GM18507 (cell line): ENCODE data around the gene ACKR3.

Experiments
- DNase-seq: peaks from one replicate; pipeline ENCODE4 v3.0.0; 2011; ENCODE audit warnings: low read depth; ENCODE audit not compliant: insufficient read length; ENCODE audit errors: extremely low spot score
- FAIRE-seq: peaks from 2 replicates; lab custom pipeline; 2011; peaks lifted over from hg19 to GRCh38; lab: Jason Lieb, UNC

The ACKR3 gene

DNA sequence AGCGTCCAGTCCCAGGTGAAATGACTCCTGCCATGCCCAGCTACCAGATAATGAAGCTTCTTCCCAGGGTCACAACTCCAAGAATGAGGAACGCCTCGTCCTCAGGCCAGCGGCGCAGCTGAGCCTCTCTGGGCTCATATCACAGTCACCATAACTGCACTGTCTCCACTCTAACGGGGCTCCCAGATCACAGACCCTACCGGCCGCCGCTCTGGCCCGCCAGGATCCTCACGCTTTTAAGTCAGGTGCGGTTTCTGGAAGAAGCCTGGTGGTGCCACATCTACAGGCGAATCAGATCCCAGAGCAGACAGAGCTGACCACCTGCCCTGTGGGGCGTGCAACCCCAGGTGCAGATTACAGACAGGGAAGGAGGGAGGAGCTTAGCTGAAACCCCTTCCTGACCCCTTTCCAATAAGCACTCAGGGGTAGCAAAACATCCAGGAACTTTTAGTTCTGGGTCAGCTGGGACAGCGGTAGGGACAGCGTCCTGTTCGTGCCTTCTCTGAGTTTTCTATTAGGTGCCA lies 3.7 kb upstream of the ACKR3 start:
- no peak for FAIRE-seq
- DNase-seq = no peak

DNA sequence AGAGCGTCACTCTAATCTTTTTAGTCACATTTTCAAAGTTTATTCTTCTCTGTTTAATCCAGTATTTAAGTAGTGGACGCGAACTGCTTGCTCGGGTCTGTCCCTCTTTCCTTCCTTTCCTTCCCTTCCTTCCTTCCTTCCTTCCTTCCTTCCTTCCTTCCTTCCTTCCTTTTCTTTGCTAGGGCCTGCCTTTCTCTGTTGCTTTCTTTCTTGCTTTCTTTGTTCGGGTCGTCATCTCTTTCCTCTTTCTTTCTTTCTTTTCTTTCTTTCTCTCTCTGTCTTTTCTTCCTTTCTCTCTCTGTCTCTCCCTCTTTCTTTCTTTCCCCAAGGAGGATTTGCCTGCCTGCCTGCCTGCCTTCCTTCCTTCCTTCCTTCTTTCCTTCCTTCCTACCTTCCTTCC lies 3.0 kb upstream of the ACKR3 start:
- FAIRE-seq (no peak), DNase-seq (no peak)

DNA sequence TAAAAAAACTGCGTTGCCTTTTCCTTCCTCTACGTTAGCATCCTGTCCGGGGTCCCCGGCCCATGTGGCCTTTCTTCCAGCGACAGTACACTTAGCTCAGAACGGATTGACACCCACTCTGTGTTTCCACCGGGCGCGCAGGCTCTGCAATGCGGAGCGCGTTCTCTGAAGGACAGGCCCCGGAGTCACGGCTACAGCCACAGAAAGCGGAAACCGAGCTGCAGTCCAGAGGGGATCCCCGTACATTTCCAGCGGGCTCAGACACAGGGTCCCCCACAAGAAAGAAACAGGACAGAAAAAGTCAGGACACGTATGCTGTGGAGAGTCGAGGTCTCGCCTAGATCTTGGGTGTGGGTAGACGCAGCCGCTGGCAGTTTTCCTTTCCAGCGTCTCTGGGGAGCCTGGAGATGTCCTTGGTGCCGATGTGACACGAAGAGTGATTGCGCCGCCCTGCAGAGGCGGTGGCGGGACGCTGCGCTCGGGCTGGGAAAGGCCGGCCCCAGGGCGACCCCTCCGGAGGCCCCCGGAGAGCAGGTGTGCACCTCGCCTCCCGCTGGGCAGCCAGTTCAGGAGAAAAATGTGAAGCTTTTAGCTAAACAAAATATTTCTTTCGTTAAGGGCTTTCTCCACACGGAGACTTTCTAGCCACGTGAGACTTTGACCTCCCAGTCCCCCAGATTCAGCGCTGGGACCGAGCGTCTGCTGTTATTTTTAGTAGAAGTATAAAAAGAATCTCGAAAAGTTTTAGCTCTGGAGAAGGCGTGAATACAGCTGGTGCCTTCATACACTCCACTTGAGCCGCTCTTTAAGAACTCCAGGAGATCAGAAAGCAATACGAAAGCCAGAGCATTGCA lies 1.3 kb upstream of the ACKR3 start:
- FAIRE-seq (peak; percentile 89), DNase-seq (no peak)

DNA sequence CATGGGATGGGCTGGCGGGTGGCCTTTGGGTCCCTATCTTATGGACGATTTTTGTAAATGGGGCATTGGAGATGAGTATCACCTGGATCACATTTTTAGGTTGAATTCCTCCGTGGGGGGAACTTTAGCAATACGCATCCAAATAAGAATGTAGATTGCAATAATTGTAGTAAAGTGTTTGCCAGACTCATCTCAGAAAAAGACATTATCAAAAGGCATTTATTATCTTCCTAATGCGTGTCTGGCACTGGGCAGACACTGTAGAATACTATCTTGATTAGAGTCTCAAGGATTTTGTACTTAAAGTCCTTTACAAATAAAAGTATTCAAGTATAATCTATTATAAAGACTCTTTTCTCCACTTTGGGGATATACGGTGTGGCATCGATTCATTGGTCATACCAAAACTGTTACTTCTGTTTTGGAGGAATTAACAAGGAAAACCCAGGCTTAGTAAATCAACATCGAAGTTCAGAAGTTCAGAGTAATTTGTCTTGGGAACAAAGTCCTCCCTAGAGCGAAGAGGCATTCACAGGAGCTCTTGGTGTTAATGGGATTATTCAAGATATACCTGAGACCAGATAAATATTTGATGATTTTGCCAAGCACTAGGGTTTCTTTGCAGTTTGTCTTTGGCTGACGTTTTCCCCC lies 578 bp upstream of the ACKR3 start:
- FAIRE-seq = no peak
- DNase-seq = no peak

DNA sequence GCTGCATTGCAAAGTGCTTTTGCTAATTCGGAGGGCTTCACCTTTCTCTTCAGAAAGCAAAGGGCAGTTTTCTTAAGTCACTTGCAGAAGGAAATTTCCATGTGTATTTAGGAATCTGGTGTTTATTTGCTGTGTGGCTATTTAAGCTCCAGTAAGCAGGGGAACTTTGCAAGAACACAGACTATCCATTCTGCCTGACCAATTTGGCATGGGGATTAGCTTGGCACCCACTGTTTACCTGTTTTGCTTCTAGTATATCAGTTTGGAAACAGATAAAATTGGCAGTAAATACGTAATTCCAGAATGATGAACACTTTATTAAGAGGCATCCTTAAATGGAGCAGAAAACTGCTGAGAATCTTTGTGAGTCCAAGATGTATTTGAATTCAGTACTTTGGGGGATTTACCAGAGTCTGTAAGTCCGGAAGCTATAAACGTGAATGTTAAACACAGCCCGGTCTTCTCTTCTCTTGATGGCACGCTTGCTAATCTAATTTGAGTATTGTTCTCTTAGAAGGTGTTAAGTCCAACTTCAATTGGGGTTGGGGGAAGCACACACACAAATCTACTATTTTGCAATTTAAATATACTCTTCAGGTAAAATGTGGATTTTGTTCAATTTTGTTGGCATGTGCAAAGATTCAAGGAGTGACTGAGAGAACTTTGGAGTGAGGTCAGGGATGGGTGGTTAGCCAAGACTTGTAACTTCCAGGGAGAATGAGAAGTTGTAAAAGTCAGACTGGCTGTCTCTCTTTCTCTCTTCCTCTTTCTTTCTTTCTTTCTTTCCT lies 650 bp downstream of the ACKR3 start:
- FAIRE-seq = no peak

DNA sequence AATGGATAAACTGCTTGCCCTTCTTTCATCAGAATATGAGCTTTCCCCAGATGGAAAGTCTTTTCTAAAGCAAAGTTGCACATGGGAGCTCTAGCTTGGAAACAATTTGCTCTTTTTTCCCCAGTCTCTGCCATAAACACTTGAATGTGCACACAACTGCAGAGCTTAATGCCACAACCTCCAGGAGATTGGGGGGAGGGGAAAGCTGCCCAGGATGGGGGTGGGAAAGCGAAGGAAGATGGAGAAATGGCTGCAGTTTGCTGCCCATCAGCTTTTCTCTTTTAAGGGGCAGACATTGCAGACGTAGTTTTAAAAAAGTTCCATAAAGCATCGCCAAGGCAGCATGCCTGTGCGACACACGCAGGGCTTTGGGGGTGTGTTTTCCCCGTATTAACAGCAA lies 1.5 kb downstream of the ACKR3 start:
- FAIRE-seq (no peak), DNase-seq (no peak)

More for the DNA sequence above, 650 bp downstream of the ACKR3 start:
- DNase-seq = no peak

DNA sequence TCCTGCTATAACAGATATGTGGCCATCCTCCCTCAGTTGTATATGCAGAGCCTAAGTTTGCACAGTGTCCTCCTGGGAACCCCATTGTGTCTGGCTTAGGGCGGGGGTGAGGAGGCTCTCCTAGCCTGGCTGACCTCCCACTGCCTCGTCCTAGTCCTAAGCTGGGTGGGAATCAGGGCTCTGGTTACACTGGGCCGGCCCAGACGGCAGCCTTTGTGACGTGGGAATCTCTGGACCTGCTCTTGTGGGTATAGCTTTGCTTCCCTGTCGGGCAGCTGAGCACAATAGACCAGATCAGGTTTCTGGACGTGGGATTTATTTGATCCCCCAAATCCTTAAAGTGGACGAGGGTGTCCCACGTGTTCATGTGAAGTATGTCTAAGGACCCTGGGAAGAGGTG lies 2.9 kb downstream of the ACKR3 start:
- no peak for DNase-seq
- FAIRE-seq = no peak

DNA sequence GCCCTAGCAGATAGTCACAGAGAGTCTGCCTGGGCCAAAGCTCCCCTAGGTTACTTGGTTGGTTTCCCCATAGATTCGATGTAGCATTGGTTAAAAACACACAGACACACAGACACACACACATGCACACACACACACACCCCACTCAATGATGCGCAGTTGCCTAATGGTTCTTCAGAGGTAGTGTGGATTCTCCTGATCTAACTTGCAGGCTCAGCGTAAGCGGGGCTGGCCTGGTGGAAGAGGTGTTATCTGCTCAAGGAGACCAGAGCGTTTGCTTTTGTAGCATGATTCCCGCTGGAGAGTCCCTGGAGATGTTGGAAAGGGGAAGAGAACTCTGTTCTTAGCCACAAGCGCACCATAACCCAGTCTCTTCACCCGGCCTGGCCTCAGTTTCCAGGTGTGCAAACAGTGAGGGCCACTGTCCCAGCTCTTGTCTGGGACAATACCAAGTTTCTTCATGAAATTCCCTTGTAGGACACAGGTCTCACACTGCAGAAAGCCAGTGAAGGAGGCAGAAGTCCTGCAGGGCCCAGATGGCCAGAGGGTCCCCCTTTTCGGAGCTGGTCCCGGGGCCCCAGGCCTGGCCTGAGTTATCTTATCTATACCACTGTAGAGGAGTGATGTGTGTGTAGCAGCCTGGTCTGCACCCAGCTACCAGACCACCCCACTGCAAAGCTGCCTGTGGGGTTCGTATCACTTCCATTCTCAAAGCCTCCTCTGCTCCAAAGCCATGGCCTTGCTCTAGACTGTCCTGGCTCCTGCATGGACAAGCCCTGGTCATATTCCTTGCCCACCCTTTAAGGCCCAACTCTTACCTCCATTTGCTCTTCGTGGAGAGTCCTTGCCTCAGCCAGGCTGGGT lies 3.7 kb downstream of the ACKR3 start:
- DNase-seq (no peak), FAIRE-seq (no peak)

DNA sequence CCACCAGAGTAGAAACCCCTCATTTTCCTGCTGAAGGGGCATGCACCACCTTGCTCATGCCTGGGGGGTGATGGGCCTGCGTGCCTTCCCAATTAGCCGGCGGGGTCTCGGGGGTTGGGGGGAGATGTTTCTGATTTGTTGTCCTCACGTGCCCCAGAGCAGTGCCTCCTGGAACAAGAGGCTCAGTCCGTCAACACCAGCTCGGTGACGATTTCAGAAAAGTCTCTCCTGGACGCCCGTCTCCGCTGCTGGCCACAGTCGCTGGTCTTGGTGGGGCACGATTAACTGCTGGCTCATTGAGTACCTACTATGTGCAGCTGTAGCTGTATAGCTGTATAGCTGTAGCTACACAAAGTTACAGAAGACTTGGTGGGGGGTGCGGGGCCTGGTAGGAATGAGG lies 4.4 kb downstream of the ACKR3 start:
- DNase-seq (no peak), FAIRE-seq (no peak)

DNA sequence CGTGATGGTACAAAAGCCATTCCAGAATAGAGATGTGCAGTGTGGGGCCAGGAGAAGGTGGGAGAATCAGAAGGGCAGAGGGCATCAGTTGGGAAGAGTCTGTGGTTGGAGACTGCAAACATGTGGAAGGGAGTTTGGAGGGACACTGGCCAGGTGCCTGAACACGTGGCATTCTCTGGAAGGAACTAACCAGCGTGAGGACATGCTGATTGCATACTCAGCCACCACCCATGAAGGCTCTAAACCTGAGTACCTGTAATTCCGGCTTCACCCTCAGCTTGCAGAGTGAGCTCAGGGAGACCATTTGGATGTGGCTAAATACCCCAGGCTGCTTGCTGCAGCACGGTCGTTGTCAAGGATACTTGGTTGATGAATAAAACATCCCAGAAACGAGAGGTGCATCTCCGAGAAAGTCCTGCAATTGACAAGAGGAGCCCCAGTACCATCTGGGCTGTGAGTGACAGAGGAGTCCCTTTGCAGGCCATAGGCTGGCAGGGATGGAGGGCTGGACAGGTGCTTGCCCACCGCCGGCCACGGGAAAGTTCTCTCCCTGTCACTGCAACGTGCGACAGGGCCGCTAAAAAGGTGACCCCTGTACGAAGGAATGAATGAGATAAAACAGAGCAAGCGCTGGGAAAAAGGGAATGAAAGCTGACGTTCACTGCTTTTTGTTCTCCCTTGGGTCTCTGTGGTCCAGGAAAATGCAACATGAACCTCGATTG lies 5.0 kb downstream of the ACKR3 start:
- no peak for DNase-seq
- FAIRE-seq = no peak

DNA sequence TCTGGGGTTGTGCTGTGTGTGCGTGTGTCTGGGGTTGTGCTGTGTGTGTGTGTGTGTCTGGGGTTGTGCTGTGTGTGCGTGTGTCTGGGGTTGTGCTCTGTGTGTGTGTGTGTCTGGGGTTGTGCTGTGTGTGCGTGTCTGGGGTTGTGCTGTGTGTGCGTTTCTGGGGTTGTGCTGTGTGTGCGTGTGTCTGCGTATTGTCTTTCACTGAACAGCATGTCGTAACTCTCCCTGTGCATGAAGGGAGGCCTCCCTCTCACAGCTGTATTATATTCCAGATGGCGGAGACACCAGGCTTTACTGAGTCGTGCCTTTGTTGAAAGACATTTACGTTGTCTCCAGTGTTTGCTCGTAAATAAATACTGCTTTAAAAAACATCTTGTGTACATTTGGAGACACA lies 5.9 kb downstream of the ACKR3 start:
- DNase-seq = no peak
- no peak for FAIRE-seq

DNA sequence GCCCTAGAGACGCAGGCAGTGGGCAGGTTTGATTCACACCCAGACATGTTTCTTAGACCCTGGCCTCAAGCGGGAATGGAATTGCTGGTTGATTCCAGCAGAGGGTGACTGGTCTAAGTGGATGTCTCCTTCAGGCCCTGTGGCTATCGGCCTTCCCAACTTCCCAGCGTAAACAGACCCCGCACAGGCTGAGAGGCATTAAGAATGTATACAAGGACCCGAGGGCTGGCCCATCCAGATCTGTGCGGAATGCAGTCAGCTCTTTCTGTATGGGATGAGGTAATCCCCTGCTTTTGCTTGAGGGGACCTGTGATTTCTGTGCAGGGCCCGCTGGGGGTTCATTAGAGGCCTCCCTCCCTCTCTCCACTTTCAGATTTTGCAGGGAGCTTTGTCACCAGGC lies 6.5 kb downstream of the ACKR3 start:
- FAIRE-seq (no peak), DNase-seq (no peak)

DNA sequence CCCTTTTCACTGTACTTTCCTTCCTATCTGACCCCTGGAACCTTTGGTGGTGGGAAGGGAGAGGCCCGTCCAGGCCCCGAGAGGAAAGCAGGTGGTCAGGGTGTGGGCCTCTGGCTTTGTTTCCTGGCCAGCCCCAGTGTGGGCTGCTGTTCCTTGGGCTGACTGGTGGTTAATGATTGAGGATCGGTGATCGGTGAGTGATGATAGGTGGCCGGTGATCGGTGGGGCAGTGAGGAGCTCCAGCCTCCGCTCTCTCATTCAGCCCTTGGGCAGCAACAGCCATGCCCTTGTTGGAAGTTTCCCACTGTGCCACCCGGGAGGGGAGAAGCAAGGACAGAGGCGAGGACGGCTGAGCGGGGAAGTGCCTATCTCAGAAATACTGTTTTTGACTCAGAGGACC lies 7.3 kb downstream of the ACKR3 start:
- DNase-seq = no peak
- no peak for FAIRE-seq

DNA sequence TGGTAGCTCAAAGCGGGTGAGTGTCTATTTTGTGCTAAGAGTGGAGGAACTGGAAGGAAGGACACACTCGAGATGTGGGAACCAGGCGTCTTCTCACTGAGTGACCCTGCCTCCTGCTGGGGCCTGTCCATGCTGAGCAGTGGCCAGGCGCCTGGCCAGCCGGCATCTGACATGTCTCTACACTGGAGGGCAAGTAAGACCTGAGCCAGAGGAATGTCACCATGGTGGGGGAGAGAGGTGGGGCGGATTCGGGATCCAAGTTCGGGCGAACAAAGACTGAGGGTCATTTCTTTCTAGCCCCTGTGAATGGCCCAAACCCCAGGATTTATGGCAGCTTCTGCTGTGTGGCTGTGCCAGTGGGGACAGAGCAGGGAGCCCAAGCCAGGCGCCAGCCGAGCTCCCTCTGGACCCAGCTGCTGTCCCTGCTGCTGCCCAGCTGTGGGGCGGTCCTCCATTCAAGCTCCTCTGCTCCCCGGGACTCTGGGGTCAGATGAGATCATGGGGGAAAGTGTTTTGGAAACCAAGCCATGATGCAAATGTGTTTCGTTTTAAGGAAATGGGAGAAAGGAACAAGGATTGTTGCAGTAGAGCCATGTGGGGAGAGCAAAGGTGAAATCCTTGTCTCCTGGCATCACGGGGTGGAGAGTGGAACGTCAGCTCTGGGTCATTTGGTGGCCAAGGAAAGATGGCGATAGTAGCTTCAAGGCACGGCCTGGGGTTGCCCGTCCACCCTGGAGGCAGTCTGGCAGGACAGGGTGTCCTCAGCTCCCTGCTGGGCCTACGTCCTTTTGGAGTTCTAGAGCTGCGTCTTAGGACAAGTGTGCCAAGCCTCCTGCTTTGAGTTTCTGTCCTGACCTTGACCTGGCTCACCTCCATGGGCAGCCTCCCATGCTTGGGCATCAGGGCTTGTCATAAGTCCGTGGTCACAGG lies 8.1 kb downstream of the ACKR3 start:
- no peak for FAIRE-seq
- DNase-seq = no peak

DNA sequence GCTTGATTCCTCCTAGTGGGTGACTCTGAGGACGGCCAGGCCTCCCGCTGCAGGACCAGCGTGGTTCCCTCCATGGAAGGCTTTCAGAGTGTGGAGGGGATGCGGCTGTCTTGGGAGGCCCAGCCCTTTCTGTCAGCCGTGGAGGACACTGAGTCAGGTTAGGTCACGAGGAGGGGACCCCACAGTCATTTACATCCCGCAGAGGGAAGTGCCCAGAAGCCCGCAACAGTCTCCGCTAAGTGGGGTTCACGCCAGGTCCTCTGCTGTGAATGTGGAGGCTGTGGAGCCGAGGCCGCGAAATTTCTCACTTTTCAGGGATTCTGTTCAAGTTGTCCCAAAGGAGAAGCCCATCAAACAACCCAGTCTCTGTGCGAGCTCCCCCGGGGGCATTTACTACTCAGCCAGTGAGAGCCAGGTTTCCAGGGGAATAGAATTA lies 8.8 kb downstream of the ACKR3 start:
- DNase-seq (no peak), FAIRE-seq (no peak)

DNA sequence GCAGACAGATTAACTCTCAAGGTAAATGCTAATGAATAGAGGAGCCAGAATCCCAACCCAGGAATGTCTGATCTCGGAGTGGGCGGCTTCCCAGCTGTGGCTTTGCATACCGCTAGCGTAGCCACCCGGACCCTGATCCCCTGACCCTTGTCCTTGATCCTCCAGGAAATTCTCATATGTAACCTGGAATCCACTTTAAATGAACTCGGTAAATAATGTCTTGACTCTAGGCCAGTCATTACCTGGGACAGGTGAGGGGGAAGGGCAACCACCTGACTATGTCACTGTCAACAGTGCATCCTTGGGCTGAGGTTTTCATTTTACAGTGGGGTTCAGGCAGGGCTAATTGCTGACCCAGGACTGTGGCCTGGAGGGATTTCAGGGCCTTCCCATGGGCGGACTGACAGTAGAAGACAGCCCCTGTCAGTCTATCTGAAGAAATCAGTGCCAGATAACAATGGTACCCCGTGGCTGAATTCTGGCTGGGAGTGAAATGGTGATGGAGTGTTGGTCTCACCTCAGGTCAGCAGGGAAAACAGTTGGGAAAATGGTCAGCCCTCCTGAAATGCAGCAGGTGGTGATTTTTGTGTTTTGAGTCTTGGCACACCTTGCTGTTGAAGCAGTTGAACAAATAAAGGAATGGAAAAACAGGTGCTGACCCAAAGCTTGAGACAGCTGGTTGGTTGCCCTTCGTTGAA lies 9.6 kb downstream of the ACKR3 start:
- DNase-seq (no peak), FAIRE-seq (no peak)

DNA sequence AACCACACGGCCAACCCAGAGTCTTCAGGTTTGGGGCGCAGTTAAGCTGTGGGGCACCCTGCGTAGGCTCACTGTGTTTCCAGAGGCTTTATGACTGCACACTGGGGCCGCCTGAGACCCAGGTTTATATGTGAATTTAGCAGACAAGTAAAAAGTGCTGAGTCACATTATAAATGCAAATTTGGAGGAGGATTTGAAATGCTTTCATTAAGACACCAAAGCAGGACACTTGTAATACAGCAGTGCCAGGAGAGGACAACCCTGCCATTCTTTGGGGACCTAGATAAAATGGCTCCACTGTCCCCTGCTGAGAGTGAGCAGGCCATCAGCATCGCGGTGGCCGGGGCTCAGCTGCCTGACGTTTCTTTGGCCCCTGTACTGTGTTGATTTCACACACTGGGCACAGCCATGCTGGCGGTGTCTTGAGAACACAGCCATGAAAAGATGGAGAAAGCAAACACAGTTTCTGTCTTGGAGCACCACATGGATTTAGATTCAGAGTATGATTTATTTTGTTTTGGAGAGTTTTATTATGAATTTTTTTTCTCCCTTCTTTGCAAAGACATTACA lies 10.2 kb downstream of the ACKR3 start:
- DNase-seq = no peak
- no peak for FAIRE-seq
